HG02763 (cell line): ENCODE results near the gene FOXP1.

ENCODE experiments used
- ATAC-seq: cut with Tn5 transposase; IDR thresholded peaks from one replicate; pipeline ENCODE4 v1.9.1; 2021; ENCODE audit warnings: mild to moderate bottlenecking, moderate library complexity; ENCODE audit not compliant: unreplicated experiment

Gene FOXP1

DNA sequence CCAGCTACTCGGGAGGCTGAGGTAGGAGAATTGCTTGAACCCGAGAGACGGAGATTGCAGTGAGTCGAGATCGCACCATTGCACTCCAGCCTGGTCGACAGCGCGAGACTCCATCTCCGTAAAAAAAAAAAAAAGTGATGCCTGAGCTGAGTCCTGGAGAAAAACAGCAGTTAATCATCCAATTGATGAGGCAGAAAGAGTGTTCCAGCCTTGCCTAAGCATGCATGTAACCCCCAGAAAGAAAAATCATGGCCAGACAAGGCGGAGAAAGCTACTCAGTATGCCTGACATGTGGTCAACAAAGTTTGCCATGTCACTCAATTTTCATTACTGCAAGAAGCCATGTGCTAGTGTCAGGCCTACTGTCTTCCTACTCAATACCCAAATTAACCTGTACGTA is 678.0 kb downstream of the FOXP1 start:
- ATAC-seq = no peak
